HG02642 (cell line): ENCODE data around the gene VSIG10L.

ENCODE experiments used
- ATAC-seq: cut with Tn5 transposase; IDR thresholded peaks from one replicate; pipeline ENCODE4 v1.9.1; 2021; ENCODE audit warnings: mild to moderate bottlenecking; ENCODE audit not compliant: unreplicated experiment, poor library complexity

Gene VSIG10L

DNA sequence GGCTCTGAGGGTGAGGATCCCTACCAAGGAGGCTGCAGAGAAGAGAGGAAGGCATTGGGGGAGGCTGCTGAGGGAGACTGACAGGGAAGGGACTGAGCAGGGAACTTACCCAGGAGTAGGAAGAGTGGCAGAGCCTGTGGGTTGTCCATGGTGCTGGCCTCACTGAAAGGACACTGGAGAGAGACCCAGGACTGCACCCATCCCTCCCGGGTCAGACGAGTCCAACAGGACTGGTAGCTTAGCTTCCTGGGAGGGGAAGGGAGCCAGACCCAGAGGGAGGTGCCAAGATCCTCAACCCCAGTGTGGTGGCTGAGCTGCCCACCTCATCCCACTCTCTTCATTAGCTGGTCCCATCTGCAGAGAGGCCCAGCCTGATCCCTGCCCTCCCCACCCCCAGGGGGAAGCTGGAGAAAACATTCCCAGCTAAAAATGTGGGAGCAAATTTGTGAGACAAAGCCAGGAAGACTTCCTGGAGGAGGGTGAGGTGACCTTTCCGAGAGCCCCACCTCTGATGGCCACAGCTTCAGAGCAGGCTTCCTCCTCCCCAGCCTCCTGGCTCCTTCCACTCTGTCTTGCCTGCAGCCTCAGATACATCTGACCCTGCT lies at the start of gene VSIG10L:
VSIG10L (minus strand) TSS at position 164 of the 605 bp plus-strand sequence; CDS start at position 149, 15 bp downstream.
- ATAC-seq: no peak

DNA sequence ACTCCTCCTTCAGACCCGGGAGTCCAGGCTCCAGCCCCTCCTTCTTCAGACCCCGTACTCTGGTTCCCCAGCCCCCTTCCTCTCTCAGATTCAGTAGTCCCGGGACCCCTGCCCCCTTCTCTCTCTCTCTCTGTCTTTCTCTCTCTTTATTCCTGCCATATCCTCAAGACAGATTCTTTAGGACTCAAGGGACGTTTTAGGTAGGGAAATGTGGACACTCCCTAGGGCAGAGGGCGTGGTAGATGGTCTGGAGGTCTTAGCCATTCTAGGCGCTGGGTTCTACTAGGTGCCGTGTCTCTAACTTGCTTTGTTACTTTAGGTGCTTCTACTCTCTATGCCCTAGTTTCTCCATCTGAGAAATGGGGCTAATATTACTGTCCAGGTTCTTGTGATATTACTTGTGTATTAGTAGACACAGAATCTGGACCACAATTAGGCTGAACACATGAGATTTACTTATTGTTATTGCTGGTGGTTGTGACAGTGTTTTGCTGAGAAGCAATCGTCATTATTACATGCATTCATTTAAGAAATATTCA lies 49.2 kb upstream of the VSIG10L start:
- no peak for ATAC-seq

DNA sequence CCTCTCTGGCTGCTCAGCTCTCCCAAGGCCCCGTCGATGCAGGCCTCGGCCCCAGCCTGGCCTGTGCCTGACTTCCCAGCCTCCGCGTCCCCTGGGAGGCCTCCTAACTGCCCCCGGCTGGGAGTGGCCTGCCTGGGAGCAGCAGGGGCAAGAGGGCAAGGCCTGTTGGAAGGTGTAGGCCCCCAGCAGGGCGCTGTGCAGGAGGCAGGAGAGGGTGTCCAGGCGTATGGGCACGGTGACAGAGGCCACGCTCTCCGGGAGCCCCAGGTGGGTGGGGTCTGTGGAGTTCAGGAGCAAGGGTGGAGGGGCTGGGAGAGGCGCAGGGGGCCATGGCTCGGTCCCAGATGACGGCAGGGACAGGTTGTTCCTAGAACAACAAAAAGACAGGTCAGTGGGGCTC lies 47.2 kb upstream of the VSIG10L start:
- ATAC-seq: no peak

DNA sequence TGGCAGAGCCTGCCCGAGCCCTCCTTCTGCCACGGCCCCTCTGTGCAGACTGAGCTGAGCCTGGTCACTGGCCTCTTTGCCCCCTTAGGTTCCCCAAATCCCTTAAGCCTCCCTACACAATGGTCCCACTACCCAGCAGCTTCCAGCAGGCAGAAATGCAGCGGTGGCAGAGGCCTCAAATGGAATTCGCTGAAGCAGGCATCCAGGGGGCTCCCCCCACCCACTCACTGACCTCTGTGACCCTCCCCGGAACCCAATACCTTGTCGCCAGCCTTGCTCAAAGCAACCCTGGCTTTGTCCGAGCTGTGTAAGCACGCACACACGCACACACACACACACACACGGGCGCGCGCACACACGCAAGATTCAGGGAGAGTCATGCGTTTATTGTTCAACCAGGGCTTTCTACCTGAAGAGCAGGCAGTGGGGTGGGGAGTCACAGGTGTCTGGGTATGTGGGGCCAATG lies 46.0 kb upstream of the VSIG10L start, which contains the start of gene LIM2:
LIM2 (minus strand) TSS at position 51 of the 466 bp plus-strand sequence. CDS start 531 bp downstream, outside the sequence.
- ATAC-seq: no peak

DNA sequence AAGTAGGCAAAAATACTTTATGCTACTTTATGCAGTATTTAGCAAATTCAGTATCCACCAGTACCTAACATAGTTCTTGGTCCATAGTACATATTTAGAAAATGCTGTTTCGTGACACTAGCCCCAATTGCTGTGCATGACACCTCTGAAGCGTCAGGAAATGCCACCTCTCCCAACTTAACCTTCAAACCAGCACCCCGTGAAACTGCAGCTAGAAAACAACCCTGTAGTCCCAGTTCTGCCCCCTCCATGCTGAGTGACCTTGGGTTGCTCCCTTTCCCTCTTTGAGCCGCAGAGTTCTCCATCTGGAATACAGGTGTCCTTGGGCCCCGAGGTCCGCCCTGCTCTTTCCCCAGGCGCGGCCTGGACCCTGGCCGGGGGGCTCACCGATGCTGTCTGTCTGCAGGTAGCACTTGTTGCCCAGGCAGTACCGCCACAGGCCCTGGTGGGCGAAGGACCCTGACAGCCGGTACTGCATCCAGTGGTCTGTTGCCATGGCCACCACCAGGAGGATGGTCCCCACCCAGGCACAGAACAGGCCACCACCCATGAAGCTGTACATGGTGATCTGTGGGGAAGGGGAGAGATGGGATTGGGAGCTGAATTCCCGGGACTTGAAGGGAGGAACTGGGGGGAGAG lies 45.1 kb upstream of the VSIG10L start:
- no peak for ATAC-seq

DNA sequence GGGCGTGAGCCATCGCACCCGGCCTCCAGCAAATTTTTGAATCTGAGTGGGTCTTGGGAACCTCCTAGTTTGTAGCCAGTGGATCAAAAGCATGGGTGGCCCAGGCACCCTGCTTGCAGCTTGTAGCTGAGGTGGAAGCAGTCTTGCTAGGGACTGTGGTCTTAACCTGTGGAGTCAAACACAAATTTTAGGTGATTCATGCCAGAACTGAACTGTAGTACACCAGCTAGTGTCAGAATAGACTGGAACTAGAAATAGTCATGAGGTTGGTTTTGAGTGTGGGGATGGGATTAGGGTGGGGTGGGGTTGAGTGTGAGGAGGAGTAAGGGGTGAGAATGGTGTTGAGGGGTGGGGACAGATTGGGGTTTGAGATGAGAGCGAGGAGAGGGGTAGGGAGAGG lies 40.1 kb upstream of the VSIG10L start:
- no peak for ATAC-seq

DNA sequence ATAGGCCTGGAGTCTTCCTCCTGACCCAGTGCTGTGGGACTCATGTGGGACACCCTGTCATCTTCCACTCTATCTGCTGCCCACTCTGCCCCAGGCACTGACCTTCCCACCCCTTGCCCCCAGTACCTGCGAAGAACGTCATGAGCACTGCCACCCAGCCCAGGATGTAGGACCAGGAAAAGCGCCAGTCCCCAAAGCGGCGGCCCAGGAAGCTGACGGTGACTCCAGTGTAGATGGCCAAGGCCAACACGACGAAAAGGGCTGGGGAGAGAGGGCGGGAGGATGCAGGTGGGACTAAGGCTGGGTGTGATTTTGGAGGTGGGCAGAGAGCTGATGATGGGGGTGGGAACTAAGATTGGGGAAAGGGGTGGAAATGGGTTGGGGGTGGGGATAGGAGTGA lies 38.4 kb upstream of the VSIG10L start:
- no peak for ATAC-seq

DNA sequence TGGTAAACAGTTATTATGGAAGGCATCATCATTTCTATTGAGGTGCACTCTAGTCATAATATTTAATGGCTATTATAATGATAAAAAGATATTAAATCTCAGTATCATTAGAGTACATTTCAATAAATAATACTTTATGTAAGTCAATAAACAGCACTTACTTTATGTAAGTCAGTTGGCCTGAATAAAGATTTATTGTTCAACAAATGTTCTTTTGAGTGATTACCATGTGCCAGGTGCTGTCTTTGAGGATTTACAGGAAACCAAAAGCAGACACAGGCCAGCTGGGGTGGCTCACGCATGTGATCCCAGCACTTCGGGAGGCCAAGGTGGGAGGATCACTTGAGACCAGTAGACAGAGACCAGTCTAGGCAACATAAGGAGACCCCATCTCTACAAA lies 35.5 kb upstream of the VSIG10L start:
- no peak for ATAC-seq

DNA sequence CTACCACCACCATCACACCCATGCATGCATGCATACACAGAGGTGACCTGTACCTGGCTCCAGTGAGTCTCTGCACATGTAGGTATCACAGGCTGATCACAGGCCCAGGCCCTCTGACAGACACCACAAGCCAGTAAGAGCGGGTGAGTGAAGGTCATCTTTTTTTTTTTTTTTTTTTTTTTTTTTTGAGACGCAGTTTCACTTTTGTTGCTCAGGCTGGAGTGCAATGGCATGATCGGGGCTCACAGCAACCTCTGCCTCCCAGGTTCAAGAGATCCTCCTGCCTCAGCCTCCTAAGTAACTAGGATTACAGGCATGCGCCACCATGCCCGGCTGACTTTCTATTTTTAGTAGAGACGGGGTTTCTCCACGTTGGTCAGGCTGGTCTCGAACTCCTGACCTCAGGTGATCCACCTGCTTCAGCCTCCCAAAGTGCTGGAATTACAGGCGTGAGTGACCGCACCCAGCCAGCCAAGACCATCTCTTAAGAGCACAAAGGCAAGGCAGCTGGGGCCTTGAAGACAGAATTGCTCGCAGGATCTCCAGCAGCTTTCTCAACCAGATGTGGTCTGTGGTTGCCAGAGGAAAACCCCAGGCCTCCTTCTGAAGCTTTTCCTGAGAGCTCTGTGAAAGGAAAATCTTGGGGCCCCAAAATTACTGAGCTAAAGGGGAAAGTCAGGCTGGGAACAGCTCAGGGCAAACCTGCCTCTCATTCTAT lies 33.7 kb upstream of the VSIG10L start:
- no peak for ATAC-seq

DNA sequence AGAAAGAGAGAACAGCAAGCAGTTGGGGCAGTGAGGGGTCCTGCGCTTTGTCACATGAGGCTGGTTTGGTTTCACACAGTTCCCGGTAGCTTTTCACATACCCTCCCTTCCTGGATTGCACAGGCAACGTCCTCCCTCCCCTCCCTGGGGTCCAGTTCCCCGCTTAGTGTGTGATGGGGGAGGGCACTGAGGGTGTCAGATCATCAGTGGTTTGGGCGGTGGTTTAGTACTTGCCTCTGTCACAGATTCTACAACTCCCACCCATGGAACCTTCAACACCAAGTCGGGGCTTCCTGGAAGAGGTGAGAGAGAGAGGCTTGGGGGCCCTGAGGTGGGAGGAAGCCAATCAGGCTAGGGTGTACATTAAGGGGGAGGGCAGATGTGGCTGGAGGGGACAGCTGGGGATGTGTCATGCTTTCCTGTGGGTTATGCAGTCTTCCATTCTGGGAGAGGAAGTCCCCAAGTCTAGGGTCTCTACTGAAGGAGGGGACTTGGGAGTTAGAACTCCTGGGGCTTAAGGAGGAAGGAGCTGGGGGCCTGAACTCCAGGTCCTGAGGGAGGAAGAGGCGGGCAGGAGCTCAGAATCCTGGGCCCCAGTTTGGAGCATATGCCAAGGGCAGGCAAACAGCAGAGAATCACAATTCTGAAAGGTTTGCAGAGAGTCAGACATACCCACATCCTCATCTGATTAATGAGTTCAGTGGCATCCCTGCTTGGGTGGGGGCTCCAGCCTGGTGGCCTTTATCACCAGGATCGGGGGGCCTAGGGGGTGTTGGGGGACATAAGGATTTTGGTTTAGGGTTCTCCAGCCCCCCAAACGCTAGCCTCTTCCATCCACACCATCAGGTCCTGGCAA lies 30.9 kb upstream of the VSIG10L start, which contains the start of gene NKG7:
NKG7 (minus strand) TSS at position 6 of the 856 bp plus-strand sequence. CDS start 119 bp downstream, outside the sequence.
- no peak for ATAC-seq

DNA sequence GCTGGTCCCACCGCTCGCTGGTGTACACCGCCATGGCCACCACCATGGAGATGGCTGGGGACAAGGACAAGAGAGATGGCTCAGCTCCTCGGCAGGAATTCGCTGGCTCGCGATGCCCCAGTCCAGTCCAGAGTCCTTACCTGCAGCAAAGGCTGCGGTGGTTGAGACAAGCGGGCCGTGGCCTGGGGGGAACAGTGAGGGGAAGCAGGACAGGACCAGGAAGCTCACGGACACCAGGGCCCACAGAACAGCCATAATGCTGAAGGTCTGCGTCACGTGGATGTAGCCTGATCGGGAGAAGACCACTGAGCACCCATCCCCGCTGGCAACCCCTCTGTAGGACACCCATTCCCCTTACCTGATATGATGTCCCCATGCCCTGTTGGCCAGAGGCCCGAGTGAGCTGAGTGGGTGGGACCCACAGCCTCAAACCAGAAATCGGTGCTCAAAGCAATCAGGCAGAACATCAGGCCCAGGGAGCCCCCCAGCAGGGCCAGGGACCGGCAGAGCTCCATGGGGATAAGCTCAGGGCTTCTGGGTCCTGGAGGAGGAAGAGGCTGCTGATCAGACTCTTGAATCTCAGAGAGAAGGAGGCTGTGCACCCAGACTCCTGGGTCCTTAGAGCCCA lies 30.2 kb upstream of the VSIG10L start:
- ATAC-seq: no peak

DNA sequence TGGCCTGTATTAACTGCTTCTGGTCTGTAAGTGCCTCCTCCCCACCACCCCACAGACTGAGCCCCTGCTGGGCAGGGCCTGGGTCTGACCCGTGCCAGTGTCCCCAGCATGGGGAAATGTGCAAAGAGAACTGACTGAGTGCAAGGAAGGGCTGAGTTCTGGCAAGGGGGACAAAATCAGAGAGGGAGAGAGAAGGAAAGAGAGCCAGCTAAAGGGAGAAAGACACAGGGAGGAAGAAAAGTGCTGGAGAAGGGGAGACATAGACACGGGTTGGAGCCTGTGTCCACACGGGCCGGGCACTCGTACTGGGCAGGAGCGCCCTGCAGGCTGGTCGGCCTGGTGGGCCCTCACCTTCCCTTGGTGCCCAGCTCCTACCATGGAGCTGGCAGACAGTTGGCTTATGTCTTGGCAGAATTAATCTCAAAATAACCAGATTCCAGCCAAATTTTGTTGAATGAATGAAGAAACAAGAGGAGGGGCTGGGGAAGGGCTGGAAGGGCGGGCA lies 29.3 kb upstream of the VSIG10L start:
- no peak for ATAC-seq

DNA sequence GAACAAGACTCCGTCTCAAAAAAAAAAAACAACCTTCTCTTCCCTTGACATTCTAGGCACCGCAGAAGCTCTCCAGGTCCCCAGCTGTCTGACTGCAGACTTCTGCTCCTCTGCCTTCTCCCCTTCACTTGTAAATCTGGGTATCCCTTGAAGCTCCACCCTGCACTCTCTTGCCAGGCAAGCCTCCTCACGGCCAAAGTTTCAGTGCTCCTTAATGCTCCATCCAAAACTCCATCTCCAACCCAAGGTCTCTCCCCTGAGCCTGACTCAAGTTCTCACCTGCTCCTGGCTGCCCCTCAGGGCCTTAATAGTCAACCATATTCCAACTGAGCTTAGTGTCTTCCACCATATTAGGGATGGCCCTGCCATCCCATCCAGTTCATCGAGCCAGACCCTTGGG lies 28.3 kb upstream of the VSIG10L start:
- no peak for ATAC-seq

DNA sequence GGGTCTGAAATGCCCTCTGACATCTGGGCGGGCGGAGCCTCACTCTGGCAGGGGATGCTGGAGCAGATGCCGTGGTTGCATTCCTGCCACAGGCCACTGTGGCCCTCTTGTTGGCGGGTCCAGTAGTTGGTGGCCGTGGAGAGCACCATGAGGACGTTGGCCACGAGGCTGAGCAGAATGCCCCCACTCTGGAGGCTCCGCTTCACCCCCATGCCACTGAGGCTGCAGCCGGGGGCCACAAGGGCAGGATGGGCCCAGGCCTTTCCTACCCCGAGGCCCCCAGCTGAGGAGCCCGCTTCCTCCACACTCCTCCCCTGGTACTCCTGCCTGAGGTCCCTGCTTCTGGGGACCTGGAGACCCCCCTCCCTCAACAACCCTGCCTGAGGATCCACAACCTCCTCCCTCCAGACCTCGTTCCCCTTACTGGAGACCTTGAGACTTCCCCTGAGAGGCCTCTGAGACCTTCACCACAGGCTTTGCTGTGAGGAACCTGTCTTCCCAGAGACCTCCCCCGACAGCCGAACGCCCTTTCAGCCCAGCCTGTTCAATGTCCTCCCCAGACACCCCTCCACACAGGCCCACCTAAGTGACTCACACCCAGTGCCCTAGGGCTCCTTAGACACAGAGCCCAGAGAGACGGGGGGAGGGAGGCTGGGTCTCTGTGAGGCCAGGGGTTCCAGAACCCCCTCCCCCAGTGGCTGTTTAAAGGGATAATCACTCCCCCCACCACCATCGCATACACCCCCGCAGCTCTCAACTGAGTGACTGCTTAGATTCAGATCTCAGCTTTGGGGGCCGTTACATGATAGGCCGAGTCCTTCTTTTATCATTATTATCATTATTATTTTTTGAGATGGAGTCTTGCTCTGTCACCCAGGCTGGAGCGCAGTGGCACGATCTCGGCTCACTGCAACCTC lies 26.7 kb upstream of the VSIG10L start, which contains the start of gene CLDND2:
CLDND2 (minus strand) TSS at position 638 of the 917 bp plus-strand sequence; CDS start at position 212, 426 bp downstream.
- ATAC-seq: no peak

DNA sequence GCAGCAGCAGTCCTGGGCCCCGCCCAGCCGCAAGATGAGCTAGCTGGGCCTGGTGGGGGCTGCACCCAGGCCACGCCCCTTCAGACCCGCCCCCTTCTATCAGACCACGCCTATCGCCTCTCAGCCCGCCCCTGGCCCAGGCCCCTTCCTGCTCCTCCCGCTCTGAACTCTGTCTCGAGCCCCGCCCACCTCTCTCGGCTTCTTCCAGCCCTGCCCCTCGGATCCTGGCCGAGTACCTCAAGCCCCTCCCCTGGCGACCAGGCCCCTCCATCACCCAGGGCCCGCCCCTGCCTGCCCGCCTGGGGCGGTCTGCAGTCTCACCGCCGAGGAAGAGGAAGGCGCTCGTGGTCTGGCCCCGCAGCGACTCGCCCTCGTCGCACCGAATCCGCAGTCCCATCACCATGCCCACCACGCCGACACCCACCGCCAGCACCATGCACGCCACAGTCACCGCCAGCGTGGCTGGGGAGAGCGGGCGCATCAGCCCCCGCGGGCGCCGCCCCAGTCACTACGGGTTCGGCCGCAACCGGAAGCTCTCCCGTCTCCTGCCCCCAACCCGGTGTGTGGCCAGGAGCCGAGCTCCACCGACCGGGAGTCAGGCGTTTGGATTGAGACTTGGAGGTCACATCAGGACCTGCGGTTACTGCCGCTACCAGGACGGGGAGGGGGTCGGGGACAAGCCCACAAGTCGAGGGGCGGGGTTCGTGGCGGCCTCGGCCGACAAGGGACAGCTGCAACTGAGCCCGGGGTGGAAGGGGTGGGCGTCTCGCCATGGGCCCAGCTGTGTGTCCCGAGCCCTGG lies 25.8 kb upstream of the VSIG10L start:
- peak; percentile 81 for ATAC-seq

DNA sequence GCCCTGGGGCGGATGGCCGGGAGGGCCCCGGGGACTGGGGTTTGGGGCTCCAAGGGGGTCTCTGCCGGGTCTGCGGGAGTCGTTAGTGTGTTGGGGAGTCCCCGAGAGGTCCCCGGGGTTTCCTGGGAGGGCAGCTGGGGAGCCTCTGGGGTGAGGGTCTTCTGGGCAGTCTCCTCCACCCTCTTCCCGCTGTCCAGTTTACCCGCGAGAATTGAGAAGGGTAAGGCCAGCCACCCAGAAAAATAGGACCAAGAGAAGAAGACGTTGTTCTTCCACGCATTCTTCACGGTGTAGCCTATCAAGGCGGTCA lies 25.3 kb upstream of the VSIG10L start:
- peak; percentile 17 for ATAC-seq

DNA sequence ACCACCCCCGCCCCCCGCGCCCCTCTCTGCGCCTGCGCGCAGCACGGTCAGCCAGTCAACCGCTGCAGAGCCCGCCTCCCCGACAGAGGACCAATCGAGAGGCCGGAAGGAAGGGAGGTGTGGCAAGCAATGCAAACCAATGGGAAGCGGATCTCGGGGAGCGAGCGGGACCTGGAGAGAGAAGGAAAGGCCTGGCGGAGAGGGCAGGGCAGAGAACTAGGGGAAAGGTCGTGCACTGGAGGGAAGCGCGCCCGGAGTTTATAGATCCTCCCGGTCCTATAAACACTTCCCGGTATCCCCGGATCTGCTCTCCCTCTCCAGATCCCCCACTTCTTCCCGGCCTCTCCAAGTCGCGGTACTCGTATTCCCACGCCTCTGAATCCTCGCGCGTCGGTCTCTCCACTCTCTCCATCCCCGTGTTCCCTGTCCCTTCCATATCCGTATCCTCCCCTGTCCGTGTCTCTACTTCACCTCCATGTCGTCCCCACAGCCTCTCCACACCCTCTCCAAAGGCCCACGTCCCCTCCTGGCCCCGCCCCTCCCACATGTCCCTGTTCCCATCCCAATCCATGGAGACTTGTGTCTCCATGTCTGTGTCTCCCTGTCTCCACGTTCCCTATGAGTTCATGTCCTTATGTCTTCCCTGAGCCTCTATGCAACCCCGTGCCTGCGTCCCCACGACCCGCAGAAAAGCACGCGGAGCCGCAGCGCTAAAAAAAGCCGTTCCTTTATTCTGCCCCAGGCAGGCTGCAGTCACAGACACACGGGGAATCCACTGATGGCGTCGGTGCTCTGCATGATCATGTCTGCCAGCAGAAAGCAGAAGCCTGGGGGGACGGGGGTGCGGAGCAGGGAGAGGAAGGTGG lies 24.7 kb upstream of the VSIG10L start:
- peak; percentile 51 for ATAC-seq
